Measurements from ENCODE around the gene GSN.
A peak's percentile ranks its signal among the peaks of the same experiment; 100 is the strongest.

Gene GSN

GRCh38 chr9:121273064-121273775, 5.3 kb downstream of the GSN start:
- no peak for DNase-seq (ENCODE audit: low read depth in 2 of 2)

DNA sequence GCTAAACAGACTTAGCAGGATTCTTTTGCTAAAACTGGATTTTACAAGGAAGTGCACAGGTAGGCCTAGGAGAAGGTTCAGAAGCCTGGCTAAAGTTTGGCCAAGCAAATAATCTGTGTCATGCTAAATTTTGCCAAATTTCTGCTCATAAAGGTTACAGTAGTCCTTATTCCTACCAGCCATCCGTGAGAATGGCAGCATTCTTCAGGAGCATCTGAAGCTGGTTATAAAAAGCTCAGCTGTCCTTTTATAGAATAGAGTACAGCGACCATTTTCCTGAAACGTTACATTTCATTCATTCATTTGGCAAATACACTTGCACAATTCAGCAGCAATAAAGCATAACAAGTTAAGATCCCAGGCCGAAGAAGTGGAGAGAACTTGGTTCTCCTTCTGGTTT, 6.9 kb downstream of the GSN start:
- no peak for DNase-seq (ENCODE audit: low read depth in 2 of 2)

- no peak for DNase-seq (ENCODE audit: low read depth in 2 of 2)
Measured at GRCh38 chr9:121275781-121276658, 8.1 kb downstream of the GSN start.

GRCh38 chr9:121277026-121277425, 9.1 kb downstream of the GSN start:
- no peak for DNase-seq (ENCODE audit: low read depth in 2 of 2)

- DNase-seq (ENCODE audit: low read depth in 2 of 2): peak in 1 of 2 experiments; percentile 50
Measured at GRCh38 chr9:121277518-121278295, 9.7 kb downstream of the GSN start.

GRCh38 chr9:121278477-121279261, 10.7 kb downstream of the GSN start:
- peak; percentile 99 for DNase-seq (ENCODE audit: low read depth in 2 of 2)

DNA sequence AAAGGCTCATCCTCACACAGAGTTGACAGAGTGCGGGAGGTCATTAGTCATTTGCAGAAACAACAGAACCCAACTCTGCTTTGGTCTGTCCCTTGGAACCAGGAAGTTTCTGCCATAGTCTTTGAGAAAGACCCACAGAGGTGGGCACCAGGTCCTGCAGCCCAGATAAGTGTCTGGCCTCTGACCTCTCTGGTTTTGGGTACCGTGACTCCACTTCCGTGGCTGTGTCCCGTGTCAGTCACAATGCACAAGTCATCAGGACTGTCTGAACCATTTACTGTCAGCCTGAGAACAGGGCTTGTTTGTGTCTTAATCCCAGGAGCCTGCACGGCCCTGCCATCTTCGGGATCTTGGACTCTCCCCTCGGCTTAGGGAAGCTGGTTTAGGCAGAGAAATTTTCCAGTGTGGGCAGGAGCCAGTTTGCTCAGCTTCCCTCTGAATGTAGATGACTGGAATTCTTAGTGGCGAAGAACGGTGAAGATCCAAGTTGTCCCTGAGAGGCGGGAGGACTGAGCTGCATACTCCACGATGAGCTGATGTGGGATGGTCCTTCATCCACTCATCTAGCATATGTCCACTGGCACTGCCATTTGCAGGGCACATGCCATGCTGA, 11.9 kb downstream of the GSN start:
- no peak for DNase-seq (ENCODE audit: low read depth in 2 of 2)

DNA sequence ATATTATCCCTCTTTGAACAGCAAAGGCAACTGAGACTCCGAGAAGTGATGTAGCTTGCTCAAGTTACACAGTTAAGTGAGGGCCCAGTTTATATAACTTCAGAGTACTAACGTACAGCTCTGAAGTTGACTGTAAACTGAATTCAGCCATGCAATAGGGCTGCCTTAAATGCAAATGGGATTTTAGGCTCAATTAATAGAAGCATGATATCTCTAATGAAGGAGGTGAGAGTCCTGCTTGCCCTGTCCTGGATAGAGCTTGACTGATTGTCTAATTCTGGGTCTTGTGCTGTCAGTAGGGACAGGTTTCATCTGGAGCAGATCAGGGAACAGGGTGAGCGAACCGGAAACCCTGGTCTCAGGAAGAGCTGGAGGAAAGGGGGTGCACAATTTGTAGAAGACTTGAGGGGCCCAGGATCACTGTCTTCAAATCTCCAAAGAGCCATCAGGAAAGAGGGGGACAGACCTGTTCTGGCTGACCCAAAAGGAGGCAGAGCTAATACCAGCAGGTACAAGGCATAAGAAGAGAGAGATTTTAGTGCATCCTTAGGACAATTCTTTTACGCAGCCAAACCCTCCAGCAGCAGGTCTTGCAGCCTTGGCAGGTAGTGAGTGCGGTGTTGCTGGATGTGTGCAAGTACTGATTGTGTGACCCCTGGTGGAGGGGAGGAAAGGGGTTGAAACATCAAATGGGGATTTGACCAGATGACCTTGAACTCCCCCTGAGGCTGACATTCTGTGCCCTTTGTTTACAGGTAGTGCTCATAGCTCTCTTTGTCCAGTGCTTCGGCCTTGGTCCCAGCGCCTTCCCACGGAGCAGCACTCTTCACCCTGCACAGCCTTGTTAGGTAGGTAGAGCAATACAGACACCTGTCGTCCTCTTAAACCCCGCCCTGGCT, 13.0 kb downstream of the GSN start:
- no peak for DNase-seq (ENCODE audit: low read depth in 2 of 2)

- DNase-seq (ENCODE audit: low read depth in 2 of 2): no peak
Measured at GRCh38 chr9:121281614-121282276, 13.8 kb downstream of the GSN start.

GRCh38 chr9:121282277-121283079, 14.5 kb downstream of the GSN start:
- peak; percentile 68 to 72 for DNase-seq (ENCODE audit: low read depth in 2 of 2)

GRCh38 chr9:121283080-121283398, 15.1 kb downstream of the GSN start:
- DNase-seq (ENCODE audit: low read depth in 2 of 2): no peak

GRCh38 chr9:121283856-121284732, 16.1 kb downstream of the GSN start:
- no peak for DNase-seq (ENCODE audit: low read depth in 2 of 2)

DNA sequence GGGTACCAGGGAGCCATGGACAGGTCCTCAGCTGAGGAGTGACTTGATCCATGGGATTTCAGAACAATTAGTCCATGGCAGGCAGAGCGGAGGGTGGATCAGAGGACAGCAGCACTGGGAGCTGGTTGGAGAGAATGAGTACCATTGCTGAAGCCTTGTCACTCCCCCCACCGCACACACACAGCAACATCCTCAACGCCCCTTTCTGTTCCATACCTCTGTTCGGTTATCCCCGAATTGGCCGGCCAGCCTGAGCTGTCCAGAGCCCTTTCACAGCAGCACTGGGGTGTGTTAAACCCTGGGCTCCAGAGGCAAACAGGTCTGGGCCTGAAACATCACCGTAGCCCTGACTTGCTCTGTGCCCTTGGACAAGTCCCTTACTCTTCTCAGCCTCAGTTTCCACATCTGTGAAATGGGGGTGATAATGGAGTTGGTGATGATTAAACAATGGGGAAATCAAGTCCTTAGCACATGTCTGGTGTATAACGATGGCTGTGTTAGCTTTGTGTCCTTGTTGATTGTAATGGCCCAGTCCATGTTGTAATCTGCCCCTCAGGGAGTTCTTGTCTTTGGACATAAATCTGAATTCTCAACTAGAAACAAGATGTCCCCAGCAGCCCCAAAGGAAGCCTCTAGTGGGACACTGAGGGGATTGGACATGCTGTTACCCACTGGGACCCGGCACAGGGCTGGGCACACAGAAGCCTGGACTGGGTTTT, 16.9 kb downstream of the GSN start:
- DNase-seq (ENCODE audit: low read depth in 2 of 2): no peak

DNA sequence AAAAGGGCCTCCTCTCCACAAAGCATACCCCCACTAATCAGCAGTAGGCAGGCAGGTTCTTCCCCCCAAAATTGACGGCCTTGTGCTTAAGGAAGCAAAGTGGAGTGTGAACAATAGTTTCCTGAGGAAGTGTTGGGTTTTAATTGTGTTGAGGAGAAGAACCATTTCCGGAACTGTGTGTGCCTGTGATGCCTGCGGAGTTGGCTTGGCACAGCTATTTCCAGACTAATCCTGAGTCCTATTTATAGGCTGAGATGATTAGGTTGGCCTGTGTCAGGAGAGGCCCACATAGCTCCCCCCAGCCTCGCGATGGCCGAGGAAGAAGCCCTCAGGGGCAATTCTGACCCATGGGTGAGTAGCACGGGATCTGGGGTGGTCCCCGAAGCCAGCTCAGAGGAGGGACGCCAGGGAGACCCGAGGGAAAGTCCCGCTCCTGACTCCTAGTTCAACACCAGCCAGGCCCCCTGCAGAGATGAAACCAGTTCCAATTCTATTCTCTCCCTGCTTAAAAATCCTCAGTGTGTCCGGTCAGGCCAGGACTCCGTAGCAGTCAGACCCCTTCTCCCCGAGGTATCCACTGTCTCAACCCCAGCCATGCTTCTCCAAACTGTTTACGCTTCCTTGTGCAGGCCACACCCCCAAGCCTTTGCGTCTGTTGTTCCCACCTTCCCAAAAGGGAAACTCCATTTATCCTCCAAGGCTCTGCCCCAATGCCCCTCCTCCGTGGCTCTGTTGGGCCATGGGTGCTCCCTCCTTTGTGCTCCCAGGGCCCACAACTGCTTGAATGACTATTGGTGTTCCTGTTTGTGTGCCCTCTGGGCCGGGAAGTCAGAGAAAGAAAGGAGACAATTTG, 18.1 kb downstream of the GSN start:
- no peak for DNase-seq (ENCODE audit: low read depth in 2 of 2)

DNA sequence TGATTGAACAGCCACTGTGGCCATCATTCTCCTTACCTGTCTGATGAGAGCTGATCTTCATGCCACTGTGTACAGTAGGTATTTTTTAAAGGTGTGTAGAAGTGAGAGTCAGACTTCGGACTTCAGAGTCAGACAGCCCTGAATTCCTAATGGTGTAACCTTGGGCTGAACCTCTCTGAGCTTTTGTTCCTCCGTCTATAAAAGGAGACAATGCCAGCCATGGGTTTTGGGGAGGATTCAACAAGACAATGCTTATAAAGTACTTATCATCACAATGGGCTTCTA, 18.7 kb downstream of the GSN start:
- no peak for DNase-seq (ENCODE audit: low read depth in 2 of 2)

- DNase-seq (ENCODE audit: low read depth in 2 of 2): peak; percentile 92 to 93
Measured at GRCh38 chr9:121286973-121287741, 19.2 kb downstream of the GSN start.

Data from fibroblast of skin of left biceps (primary cell).